Astrocyte of the hippocampus (primary cell): ENCODE results near the gene ADM2.

ENCODE experiments used
- DNase-seq: peaks from one replicate; pipeline ENCODE4 v3.0.0; 2011; ENCODE audit warnings: low read depth, low spot score

Gene ADM2

GRCh38 chr22:50483977-50484853 is 2.9 kb downstream of the ADM2 start:
- DNase-seq: no peak

GRCh38 chr22:50485221-50486131 is 4.1 kb downstream of the ADM2 start:
- no peak for DNase-seq

DNA sequence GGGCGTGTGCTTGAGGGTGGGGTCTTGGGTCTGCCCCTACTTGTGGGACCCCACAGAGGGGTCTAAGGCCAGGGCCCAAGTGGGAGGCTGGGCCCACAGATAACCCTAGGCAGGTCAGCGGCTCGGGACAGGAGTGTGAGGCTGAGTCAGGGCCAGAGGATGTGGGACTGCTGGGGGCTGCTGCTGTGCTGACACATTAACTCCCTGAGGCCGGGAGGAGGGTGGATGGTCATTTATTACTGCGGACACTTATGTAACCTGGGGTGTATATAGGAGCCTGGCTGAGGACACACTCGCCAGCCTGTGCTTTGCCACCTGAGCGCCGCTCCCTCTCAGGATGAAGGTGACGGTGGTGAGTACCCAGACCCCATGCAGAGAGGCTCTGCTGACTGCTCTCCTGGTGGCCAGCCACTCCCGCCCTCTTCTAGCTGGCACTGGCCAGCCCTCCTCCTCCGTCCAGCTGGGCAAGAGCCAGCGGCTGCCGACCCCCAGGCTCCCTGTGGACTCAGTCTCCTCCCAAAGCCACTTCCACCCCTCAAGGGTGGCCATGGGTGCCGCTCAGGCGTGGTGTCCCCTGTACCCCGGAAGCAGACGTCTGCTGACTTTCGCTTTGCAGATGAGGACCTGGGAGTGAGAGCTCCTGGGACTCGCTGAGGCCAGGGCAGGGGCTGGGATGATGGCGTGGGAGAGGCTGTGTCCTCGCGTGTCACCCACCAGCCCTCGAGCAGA is 5.4 kb downstream of the ADM2 start, which contains the start of gene MIOX:
Gene MIOX (plus strand): TSS at position 299 of the 729 bp plus-strand sequence. CDS start 39 bp downstream, at position 338.
- no peak for DNase-seq

DNA sequence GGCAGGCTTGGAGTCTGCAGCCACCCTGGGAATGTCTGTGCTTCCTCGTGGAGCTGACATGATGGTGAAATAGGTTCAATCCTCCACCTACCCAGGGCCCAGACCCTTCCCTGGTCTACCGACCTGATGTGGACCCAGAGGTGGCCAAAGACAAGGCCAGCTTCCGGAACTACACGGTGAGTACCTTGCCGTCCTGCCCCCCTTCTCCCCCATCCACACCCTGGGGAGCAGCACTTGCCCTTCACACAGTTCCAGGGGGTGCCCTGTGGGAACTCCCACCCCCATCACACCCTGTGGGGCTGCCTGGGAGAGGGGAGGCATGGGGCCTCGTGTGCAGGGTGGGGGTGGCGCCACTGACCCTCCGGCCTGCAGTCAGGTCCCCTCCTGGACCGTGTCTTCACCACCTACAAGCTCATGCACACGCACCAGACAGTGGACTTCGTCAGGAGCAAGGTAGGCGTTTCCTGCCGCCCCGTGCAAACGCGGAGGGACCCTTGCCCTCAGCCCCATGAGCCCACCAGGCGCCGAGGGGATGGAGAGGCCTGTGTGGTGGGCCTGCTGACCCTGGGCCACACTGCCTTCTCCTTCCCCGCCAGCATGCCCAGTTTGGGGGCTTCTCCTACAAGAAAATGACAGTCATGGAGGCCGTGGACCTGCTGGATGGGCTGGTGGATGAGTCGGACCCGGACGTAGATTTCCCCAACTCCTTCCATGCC is 6.1 kb downstream of the ADM2 start:
- DNase-seq: no peak

DNA sequence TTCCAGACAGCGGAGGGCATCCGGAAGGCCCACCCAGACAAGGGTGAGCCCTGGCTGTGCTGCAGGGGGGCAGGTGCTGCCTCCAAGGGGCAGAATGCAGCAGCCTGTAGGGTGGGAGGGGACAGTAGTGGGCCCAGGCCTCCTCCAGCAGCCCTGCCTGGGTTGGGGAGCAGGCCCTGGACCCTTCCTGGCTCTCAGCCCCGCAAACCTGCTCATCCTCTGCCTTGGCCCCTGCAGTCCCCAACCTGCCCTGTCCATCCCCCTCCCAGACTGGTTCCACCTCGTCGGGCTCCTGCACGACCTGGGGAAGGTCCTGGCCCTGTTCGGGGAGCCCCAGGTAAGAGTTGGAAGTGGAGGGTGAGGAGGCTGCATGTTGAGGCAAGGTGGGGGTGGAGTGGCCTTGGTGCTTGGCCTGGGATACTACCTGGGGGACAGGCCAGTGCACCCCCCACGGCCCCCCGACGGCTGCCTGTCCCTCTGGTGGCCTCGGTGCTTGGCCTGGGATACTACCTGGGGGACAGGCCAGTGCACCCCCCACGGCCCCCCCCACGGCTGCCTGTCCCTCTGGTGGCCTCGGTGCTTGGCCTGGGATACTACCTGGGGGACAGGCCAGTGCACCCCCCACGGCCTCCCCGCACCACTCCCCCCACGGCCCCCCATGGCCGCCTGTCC is 6.8 kb downstream of the ADM2 start:
- DNase-seq: no peak

DNA sequence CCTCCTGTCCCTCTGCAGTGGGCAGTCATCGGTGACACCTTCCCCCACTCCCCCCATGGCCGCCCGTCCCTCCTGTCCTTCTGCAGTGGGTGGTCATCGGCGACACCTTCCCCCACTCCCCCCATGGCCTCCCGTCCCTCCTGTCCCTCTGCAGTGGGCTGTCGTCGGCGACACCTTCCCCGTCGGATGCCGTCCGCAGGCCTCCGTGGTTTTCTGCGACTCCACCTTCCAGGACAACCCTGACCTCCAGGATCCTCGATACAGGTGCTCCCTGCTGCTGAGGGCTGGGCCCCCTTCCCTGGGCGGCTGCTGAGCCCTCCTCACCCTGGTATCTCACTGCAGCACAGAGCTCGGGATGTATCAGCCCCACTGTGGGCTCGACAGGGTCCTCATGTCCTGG is 7.5 kb downstream of the ADM2 start:
- no peak for DNase-seq

DNA sequence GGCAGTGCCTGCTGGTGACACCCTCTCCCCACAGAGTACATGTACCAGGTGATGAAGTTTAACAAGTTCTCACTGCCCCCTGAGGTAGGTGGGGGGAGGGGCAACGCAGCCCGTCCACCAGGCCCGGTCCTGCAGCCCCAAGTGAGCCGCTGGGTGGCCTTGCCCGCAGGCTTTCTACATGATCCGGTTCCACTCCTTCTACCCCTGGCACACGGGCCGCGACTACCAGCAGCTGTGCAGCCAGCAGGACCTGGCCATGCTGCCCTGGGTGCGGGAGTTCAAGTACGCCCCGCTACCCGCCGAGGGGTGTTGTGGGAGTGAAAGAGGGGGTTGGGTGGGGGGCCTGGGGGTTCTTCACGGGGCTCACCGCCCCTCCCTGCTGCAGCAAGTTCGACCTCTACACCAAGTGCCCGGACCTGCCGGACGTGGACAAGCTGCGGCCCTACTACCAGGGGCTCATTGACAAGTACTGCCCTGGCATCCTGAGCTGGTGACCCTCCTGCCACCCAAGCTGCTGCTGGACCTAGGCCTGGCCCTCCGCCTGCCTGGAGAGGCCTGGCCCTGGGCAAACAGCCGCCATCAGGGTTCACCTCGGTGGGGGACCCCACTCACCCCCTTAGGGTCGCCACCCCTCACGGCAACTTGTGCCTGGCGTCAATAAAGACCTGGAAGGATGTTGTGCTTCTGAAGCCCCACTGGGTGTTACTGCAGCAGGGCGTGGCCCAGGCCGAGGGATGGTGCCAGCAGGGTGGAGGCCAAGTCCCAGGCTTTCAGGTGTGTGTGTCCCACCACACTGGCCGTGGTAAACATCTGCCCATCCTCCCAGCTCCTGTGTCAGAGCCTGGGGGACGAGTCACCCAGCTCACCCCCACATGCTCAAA is 8.3 kb downstream of the ADM2 start:
- no peak for DNase-seq

DNA sequence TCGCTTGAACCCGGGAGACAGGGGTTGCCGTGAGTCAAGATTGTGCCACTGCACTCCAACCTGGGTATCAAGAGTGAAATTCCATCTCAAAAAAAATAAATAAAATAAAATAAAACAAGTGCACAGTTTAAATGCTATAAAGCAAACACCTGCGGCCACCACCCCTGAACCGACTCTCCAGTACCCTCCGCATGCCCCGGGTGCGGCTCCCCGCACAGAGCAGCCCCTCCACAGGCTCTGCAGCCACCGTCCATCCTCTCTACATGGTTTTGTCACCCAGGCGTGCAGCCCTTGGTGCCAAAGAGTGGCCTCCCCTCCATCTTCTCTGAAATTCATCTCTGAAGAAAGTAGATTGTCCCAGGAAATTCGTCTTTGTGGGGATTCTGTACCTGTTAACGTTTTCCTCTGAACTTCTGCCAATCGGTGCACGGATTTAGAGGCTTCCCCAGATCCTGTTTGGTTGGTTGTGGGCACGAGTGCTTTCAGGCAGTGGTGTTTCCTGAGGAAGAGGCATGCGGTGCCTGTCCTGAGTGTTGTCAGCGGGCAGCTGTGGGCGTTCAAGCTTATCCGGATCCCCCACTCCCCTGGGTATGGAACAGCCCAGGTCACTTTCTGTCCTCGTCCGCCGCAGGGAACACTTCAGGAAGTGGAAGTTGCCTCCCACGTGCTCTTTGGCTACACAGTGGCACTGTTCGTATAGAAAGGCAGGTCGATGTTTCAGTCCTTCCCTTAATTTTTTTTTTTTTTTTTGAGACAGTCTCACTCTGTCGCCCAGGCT is 9.4 kb downstream of the ADM2 start:
- DNase-seq: no peak

- no peak for DNase-seq
These were observed 15.8 kb downstream of the ADM2 start for GRCh38 chr22:50497093-50497492.

DNA sequence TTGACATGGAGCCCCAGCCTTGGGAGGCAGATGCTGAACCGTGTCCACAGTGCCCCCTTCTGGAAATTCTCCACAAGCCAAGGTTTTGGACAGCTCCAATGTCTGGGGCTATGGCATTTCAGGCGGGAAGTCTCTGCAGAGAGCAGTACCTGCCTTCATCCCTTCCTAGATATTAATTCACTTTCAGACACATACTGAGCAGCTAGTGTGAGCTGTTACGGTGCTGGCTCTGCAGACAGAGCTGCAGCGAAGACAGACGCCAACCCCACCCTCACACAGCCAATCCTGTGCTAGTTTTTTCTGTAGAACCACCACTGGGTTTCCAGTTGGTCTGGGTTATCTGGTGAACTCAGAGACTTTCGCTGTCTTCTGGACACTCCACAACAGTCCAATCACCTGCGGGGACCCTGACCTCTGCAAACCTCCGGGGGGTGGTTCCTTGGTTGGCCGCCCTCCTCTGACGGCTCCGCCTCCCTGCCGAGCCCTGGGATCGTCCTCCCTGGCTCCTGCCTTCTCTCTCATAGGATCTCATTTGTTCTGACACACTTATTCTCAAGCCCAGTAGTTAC is 17.1 kb downstream of the ADM2 start:
- peak; percentile 73 for DNase-seq

- no peak for DNase-seq
These were observed 19.1 kb downstream of the ADM2 start for GRCh38 chr22:50500452-50500851.

DNA sequence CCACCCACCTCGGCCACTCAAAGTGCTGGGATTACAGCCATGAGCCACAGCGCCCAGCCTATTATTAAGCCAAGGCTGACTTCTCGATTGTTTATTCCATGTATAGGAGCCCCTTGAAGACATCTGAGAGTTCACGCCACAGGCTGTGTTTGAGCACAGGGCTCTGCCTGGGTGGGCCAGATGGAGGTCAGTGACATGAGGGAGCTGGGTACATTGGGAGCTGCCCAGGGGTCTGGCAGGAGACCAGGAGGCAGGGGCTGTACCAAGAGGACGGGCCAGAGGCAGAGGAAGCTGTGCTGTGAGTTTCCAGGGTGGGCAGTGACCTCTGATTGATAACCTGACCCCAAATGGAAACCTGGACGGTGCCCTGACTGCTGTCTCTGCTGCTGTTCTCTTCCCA is 20.8 kb downstream of the ADM2 start:
- no peak for DNase-seq

- DNase-seq: no peak
These were observed 21.5 kb downstream of the ADM2 start for GRCh38 chr22:50502628-50503474.

DNA sequence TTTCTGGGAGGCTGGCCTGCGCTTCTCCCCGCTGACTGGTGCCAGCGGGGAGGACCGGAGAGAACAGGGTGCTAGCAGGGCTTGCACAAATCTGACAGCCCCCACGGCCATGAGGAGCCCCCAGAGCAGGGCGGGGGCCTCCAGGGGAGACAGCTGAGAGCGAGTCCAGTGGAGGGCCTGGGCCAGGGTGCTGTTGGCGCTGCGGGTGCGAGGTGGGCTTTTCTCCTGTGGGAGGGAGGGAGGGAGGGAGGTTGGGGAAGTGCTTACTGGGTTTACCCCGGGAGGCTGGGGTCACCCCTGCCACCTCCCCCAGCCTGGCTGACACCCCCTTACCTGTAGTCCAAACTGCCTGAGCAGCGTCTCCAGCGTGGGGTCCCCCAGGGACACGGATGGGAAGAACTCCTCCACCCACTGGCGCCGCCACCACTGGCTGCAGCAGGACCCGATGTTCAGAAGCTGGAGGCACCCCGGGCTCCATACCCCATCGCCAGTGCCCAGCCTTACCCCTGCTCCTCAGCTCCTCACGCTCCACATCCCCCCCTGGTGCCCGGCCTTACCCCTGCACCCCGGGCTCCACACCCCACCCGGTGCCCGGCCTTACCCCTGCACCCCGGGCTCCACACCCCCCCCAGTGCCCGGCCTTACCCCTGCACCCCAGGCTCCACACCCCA is 22.3 kb downstream of the ADM2 start:
- DNase-seq: no peak

DNA sequence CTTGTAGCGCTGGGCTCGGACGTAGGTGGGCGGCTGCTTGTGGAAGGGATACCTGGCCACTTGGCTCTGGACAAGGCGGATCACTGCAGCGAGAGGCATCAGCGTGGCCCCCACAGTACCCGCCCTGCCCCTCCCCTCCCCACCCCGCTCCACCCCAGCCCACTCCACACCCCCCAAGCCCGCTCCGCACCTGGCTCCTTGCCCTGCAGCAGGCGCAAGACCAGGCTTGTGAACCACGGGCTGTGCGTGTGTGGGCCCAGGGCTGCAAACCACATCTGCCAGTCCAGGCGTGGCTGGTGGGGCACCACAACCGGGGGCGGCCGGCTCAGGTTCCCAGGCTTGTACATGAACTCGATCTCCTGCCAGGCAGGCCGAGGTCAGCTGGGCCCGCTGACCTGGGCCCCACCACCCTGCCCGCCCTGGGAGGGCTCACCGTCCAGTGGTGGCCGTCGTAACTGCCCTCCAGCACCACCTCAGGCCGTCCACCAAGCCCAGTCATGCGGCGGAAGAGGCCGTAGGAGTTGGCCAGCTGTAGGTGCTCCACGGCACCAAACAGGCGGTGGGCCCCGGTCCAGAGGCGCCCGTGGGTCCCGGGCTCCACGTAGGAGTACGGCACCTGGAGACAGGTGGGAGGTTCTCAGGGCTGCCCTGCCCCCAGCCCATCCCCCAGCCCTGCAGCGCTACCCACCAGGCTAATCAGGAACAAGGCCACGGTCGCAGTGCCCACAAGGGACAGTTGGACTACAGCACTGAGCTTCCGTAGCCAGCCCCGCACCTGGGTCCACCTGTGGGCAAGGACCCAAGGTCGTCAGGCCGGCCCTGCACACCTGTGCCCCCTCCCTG is 23.2 kb downstream of the ADM2 start:
- DNase-seq: no peak

DNA sequence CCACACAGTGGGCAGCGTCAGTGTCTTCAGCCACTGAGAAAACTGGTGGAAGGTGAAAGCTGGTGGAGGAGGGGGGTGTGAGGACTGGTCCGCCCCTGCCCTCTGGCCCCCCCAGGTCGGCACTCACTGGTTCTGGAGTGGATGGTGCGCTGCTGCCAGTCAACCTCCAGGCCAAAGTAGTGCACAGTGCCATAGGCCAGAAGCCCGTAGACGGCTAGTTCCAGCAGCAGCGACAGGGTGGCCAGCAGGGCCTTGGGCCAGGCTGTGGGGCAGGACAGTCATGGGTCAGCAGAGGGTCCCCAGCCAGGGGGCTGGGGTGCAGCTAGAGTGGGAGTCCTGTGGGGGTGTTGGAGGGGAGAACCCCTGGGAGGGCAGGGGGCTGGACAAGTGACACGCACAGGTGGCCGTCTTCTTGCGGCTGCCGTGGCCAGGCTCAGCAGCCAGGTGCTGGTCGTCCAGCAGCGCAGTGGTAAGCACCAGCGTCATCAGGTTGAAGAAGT is 24.0 kb downstream of the ADM2 start:
- DNase-seq: no peak
